ENCODE results near the gene ZDHHC11B. TPM values are rescaled to one million over a fixed set of nuclear protein-coding genes. Genes with fewer than 3 reads are reported as not detected.
"Not testable (repeated sequence)": the region's sequence is repeated elsewhere in the genome, so short reads cannot be mapped to it uniquely, and the experiment has no call there.

ZDHHC11B gene
- total RNA-seq, 1 experiment from 2014 or later, result 0.42 TPM

GRCh38 chr5:727087-727486 is 57.4 kb downstream of the ZDHHC11B start:
- not testable (repeated sequence) for DNase-seq (ENCODE audit: extremely low read depth, low read depth)

- DNase-seq (ENCODE audit: extremely low read depth, low read depth), result not testable (repeated sequence)
These were observed 60.7 kb downstream of the ZDHHC11B start for GRCh38 chr5:723865-724264.

DNA sequence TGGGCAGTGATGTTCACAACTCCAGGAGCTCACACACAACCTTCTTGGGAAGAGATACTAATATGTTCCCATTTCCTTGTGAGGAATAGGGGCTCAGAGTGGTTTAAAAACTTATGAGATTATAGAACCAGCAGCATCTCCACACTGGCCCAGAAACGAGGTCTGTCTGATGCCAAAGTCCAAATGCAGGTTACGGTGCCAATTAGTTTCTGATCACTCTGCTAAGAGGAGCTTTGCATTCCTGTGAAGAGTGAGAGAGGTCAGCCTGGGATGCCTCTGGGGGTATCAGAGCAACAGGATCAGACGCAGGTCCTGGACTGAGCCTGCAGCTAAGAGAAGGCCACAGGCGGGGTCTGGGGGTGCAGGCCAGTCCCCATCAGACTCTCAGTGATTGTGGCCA is 61.2 kb downstream of the ZDHHC11B start:
- DNase-seq (ENCODE audit: extremely low read depth, low read depth), result not testable (repeated sequence)

DNA sequence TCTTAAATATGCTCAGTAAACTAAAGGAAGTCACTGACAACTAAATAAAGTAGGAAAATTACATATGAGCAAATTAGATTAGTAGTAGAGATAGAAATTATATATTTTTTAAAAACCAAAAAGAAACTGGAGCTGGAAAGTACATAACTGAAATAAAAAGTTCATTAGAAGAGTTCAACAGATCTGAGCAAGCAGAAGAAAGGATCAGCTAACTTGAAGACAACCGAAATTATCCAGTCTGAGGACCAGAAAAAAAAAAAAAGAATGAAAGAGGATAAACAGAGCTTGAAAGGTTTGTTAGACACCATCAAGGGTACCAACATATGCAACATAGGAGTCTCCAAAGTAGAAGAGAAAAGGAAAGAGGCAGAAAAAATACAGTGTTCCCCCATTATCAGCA is 65.2 kb downstream of the ZDHHC11B start:
- DNase-seq (ENCODE audit: extremely low read depth, low read depth), result not testable (repeated sequence)

DNA sequence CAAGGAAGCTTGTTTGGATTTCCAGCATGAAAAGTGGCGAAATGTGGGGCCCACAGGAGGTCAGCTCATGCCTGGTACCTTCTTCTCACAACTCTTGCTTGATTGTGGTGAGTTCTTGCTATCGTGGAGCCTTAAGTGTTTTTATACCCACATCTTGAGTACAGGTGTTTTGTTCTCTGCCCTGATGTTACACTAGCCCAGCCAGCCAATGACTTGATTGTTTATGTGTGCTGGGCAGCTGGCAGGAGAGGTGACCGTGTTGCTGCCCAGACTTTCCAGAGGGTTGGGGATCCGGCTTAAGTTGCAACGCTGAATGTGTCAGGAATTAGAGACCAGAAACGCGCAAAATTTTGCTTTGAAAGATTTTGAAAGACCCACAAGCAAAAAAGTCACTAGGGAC is 67.4 kb downstream of the ZDHHC11B start:
- DNase-seq (ENCODE audit: extremely low read depth, low read depth), result no peak

GRCh38 chr5:716740-717139 is 67.8 kb downstream of the ZDHHC11B start:
- peak; percentile 20 for DNase-seq (ENCODE audit: extremely low read depth, low read depth)

- DNase-seq (ENCODE audit: extremely low read depth, low read depth), result not testable (repeated sequence)
These were observed 68.9 kb downstream of the ZDHHC11B start for GRCh38 chr5:715636-716035.

GRCh38 chr5:714215-715118 is 70.1 kb downstream of the ZDHHC11B start:
- DNase-seq (ENCODE audit: extremely low read depth, low read depth), result not testable (repeated sequence)

GRCh38 chr5:713686-714085 is 70.8 kb downstream of the ZDHHC11B start:
- not testable (repeated sequence) for DNase-seq (ENCODE audit: extremely low read depth, low read depth)

DNA sequence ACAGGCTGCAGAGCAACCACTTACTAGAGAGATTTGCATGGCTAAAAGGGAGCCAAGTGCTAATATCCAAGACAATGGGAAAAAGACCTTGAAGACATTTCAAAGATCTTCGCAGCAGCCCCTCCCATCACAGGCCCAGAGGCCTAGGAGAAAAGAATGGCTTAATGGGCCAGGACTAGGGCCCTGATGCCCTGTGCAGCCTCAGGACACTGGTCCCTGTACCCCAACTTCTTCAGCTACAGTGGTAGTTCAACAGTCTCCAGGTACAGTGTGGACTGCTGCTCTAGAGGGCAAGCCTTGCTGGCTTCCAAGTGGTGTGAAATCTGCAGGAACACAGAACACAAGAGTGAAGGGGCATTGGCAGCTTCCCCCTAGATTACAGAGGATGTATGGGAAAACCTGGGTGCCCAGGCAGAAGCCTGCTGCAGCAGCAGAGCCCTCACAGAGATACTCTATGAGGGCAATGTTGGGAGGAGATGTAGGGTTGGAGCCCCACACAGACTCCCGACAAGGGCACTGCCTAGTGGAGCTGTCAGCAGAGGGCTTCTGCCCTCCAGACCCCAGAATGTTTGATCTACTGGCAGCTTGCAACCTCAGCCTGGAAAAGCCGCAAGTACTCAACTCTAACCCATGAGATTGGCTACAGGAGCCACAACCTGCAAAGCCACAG is 75.5 kb downstream of the ZDHHC11B start:
- not testable (repeated sequence) for DNase-seq (ENCODE audit: extremely low read depth, low read depth)

DNA sequence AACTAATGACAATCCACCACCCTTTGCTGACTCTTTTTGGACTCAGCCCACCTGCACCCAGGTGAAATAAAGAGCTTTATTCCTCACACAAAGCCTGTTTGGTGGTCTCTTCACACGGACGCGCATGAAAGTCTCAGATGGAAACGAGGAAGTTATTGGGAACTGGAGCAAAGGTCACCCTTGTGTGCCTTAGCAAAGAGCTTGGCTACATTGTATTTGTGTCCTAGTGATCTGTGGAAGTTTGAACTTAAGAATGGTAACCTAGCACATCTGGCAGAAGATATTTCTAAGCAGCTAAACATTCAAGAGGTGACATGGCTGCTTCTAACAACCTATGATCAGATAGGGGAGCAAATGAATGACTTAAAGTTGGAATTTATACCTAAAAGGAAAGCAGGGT is 76.2 kb downstream of the ZDHHC11B start:
- not testable (repeated sequence) for DNase-seq (ENCODE audit: extremely low read depth, low read depth)

- not testable (repeated sequence) for DNase-seq (ENCODE audit: extremely low read depth, low read depth)
These were observed 78.4 kb downstream of the ZDHHC11B start for GRCh38 chr5:706127-706526.

DNA sequence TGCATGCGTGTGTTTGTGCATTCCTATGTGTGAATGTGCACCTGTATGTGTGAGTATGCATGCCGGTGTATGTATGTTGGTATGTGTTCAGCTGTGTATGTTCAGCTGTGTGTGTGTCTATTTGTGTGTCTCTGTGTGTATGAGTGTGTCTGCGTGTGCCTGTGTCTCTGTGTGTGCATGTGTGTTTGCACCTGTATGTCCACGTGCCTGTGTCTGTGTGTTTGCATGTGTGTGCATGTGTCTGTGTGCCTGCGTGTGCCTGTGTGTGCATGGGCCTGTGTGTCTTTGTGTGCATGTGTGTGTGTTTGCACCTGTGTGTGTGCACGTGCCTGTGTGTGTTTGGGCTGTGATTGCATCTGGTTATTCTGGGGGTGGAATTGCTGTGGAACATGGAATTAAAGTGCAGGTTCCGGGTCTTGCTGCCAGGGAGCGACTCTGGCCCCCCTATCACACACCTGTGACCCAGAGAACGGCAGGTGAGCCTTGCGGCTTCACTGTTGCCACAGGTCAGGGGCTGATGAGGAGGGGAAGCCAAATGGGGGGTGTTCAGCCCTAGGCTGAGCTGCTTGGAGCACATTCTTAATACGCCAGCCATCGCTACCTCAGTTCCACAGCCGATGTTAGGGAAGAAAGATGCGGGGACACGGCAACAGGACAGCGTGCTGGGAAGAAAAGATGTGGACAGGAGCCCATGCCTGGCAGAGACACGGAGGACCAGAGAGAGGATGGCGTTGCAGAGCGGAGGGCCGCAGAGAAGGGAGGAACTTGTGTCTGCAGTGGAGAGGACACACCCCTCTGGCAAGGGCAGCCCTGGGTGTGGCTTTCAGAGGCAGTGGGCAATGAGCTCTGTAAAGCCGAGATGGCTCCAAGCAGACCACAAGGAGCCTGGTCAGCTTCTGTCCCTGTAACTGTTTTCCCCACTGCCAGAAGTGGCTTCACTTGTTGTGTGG is 87.5 kb downstream of the ZDHHC11B start:
- not testable (repeated sequence) for DNase-seq (ENCODE audit: extremely low read depth, low read depth)

- DNase-seq (ENCODE audit: extremely low read depth, low read depth), result not testable (repeated sequence)
These were observed 88.3 kb downstream of the ZDHHC11B start for GRCh38 chr5:696191-696590.

DNA sequence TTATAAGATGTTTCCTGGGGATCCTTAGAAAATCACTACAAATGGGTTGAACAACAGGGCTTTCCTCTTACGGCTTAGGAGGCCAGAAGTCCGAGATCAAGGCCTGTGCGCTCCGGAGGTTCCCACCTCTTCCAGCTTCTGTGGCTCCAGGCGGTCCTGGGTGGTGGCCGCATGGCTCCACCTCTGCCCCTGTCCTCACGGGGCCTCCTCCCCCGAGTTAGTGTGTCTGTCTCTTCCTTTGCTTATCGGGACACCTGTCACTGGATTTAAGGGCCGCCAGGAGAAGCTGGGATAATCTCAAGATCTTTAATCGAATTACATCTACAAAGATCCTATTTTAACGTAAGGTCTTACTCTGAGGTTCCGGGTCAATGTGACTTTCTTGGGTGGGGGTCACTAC is 89.1 kb downstream of the ZDHHC11B start:
- DNase-seq (ENCODE audit: extremely low read depth, low read depth), result not testable (repeated sequence)

- not testable (repeated sequence) for DNase-seq (ENCODE audit: extremely low read depth, low read depth)
These were observed 90.5 kb downstream of the ZDHHC11B start for GRCh38 chr5:694042-694431.

DNA sequence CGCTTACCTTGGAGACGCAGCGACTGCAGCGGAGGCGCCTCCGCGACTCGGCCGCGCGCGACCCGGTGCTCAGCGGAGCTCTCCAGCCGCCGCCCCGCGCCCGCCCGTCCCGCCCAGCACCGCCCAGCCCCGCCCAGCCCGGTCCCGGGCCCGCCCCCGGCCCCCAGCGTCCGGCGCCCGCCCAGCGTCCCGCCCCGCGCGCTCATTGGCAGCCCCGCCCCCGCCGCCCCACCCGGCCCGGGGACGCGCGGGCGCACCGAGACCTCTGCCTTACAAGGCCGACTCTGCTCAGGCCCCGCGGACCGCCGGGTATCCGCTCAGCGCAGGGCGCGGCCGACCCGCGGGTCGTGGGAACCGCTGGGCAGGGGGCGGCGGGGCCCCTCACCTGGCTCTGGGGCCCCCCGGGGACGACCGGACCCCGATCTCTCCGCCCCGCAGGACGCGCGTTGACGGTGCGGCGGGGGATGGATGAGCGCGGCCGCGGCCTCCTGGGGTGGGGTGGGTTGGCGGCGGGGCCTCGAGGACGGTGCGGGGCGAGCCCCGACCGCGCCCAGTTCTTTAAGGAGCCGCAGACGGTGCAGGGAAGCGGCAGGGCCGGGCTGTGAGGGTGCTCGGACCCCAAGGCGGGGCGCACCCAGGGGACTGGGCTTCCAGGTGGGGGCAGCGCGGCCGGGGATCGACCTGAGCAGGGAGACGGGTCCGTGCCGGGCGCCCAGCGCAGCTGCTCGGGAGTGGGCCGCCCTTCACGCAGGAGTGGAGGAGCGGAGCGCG is 91.1 kb downstream of the ZDHHC11B start, which contains the start of gene TPPP:
TSS of gene TPPP (minus strand) at position 82 of the 771 bp plus-strand sequence. CDS start 15,292 bp downstream, outside the sequence.
- peak; percentile 77 for DNase-seq (ENCODE audit: extremely low read depth, low read depth)

- not testable (repeated sequence) for DNase-seq (ENCODE audit: extremely low read depth, low read depth)
These were observed 91.9 kb downstream of the ZDHHC11B start for GRCh38 chr5:692529-693041.

GRCh38 chr5:691817-692528 is 92.6 kb downstream of the ZDHHC11B start:
- DNase-seq (ENCODE audit: extremely low read depth, low read depth), result no peak

All from NCI-H460 (cell line).